Right lung (tissue), 5 donors: ENCODE results near the gene OR6A2. TPM values are rescaled to one million over a fixed set of nuclear protein-coding genes. Genes with fewer than 3 reads are reported as not detected.
A peak's percentile ranks its signal among the peaks of the same experiment; 100 is the strongest.

Source experiments
- DNase-seq, 2 donors: peaks; one replicate each; pipeline ENCODE4 v3.0.0-alpha.2; 2013
- polyA plus RNA-seq, 5 donors: library from polyadenylated mRNA; unstranded; fragments of 120-200 nt; gene quantifications; one replicate each; pipeline versions ENCODE4 v1.2.1 to v1.2.3, GENCODE V29; 2013; ENCODE audit warnings: inconsistent platforms in 1 of 5, low replicate concordance in 1 of 5; ENCODE audit not compliant: insufficient read length in 5 of 5, insufficient read depth in 1 of 5

OR6A2 gene
- polyA plus RNA-seq, 5 donors, result 0.07 TPM; not detected in 4

DNA sequence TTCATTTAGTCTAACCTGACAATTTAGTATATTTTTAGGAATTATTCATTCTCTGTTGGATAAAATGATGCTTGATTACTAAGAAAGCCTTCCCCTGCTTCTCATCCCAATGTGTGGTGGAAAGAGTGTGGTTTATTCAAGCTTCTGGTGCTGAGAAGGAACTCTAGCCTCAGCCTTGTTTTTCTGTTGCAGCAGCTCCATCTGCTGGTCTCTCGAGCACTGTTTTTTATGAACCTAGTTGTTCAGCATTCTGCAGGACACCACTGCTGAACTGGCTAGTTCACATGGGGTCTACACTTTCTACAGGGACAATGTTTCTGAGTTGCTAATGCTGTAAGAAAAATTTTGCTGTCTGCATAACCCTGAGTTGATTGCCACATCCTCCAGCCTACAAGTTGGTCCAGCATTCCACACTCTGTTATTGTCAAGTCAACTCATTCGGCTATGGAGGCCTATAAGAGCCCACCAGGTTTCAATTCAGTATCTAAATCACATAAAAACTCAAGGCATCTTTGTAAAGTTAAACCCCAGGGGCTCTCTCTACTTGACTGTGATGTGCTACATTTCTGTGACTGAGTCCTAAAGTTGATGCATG, 42.0 kb downstream of the OR6A2 start:
- DNase-seq, result peak; percentile 19 to 43

DNA sequence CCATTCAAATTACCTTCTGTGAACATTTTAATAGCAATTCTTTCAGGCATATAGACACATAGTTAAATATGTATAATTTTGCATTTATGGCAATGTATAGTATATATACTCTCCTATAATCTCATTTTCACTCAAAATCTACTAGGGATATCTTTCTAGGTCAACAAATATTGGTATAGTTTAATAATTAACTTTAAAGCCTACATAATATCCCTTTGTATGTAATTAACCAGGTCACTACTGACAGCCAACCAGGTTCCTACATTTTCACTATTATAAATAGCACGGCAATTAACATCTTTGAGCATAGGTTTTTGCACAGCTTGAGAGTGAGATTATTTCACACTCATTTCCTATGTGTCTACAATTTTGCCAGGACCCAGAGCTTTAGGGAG, 43.5 kb downstream of the OR6A2 start:
- DNase-seq, result no peak

DNA sequence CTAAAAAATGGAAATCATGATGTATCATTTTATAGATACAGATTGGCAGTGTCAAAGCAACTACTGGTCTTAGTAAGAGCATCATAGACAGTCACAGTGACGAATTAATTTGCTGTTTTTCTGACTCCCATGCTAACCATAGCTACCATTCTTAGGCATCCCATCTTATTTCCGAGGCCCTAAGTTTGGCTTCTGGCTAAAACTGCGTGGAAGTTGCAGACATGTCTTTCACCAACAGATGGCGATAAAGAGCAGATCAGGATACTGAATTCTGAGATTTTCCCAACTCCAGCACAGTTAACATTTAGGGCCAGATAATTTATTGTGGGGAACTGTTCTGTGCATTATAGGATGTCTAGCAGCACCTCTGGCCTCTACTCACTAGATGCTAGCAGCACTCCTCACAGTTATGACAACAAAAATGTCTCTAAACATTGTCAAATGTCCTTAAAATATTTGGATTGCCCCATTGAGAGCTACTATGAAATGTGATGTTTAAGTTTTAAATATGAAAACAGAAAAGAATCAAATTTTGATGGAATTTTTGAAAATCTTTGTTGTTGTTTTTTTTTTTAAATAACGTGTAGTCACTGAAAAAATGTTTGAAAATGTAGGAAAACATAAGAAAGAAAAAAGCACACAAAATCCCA, 44.1 kb downstream of the OR6A2 start:
- peak in 1 of 2 donors; percentile 21 for DNase-seq

DNA sequence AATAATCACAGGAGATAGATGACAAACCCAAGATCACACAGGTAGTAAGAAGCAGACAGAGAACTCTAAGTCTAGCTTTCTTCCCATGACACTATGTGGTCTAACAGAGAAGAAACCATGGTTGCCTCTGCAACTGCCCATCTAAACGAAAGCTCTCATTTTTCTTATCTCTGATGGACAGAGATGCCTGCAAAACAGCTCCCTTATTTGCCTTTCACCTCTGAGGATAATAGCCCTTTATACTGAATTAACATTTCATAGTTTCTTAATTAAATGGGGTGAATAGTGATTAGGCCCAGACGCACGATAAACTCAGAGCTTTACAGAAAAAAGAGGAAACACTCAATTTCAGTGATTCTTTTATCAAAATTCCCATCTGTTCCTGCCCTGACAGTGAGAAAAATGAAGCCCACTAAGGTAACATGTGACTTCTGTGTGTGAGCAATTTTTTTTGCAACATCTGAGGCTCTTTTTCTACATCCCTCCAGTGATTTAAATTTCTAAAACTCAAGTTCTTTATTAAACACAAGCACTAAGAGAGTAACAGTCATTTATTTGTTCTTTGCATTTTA, 52.3 kb downstream of the OR6A2 start:
- DNase-seq, result no peak

DNA sequence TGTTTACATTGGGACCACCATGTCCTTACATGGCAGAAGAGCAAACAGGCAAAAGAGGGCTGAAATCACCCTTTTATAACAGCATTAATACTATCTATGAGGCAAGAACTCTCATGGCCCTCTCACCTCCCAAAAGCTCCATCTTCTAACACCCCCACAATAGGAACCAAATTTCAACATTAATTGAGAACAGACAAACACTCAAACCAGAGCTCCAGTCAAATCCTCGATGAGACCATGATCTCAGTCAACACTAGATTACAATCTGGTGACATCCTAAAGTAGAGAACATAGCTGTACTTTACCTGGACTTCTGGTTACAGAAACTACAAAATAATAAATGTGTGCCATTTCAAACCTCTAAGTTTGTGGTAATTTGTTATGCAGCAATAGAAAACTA, 52.9 kb downstream of the OR6A2 start:
- DNase-seq, result no peak

DNA sequence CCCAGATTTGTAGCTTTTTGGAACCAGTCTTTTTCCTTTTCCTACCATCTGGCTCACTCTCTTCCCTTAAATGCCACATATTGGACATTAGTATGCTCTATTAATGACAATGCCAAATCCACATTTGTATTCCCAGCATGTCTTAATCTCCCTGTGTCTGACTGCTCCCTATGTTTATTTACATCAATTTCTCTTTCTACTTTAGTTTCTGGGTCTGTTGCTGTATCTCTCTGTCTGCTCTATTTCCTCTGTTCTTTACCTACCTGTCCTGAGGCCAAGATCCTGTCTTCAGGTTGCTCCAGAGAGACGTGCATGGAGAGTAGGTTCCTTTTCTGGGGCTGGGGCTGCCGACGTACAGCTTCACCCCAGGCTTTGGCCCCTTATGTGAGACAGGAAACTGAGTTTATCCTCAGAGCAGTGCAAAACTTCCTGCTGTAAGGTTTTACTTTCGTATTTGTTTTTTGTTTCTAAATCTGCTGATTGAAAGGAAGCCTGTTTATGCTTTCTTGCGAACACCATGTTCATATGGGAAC, 53.3 kb downstream of the OR6A2 start:
- DNase-seq, result peak in 1 of 2 donors; percentile 5

DNA sequence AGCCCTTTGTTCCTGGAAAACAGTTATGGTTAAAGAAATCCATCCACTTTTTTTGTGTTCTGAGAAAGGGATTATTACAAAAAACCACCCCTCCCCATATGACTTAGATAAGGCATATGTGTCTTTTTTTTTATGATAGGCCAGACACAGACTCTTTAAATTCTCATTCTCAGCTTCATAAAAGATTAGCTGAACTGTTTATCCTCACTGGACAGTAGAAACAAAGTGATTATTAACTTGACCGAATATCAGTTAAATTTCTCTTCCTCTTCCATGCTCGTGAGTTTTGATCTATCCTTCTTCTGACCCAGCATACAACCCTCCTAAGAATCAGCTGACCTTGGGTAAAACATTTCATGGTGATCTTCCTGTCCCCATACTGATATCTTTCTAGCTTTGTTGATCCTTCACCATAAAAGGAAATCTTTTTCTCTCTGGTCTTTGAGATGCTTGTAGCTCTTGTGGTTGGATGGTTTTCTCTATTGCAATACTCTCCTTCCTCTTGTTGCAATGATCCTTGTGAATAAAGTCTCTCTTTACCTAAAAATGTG, 53.9 kb downstream of the OR6A2 start:
- DNase-seq, result no peak

DNA sequence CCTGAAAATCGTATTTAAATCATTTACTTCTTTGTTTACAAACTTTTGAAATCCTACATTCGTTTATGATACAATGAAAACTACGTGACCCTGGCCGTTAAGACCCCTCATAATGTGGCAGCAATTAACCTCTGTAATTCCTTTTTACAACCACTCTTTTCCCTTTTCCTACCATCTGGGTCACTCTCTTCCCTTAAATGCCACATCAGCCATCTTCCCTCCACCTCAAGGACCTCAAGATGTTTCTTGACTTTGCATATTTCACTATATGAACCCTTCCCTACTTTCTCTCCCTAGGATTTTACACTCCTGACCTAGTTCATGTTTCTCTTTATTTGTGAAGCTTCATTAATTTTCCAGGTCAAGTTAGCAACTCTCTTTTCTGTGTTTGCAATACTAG, 54.5 kb downstream of the OR6A2 start:
- DNase-seq, result no peak

DNA sequence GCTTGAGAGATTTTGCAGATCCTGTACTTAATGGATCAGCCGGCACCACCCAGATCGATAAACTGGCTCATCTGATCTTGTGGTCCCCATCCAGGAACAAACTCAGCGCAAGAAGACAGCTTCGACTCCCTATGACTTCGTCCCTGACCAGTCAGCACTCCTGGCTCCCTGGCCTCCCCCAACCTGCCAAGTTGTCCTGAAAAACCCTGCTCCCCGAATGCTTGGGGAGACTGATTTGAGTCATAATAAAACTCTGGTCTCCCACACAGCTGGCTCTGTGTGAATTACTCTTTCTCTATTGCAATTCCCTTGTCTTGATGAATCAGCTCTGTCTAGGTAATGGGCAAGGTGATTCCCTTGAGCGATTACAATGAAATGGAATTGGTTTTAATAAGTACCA, 57.2 kb downstream of the OR6A2 start:
- DNase-seq, result no peak

Other genes starting within 250 kb of the OR6A2 start
- gene RRP8, start 196.1 kb downstream of the OR6A2 start, polyA plus RNA-seq, result 10 to 100 TPM; 20.2 to 24.9 (median 22.1) TPM
- 100 to 1,000 TPM; 144 to 159 (median 154) TPM for gene ILK, start 195.9 kb downstream of the OR6A2 start, polyA plus RNA-seq
- 10 to 100 TPM; 53.3 to 74.1 (median 60.9) TPM for gene TAF10, start 187.5 kb downstream of the OR6A2 start, polyA plus RNA-seq
- gene TPP1, start 180.3 kb downstream of the OR6A2 start, polyA plus RNA-seq, result 10 to 100 TPM; 57.7 to 75.5 (median 72.4) TPM
- gene DCHS1, start 143.9 kb downstream of the OR6A2 start, polyA plus RNA-seq, result 10 to 100 TPM; 27.5 to 41.3 (median 35.1) TPM
- 10 to 100 TPM; 50.8 to 70.8 (median 53.7) TPM for gene MRPL17, start 116.3 kb downstream of the OR6A2 start, polyA plus RNA-seq
- under 1 TPM in 1 of 5 donors, not detected in 4; 0.09 TPM for gene OR2AG2, start 27.7 kb downstream of the OR6A2 start, polyA plus RNA-seq
- under 1 TPM; 0.03 to 0.05 (median 0.05) TPM for gene OR2AG1, start 16.7 kb downstream of the OR6A2 start, polyA plus RNA-seq
- not detected for gene OR10A5, start 46.0 kb upstream of the OR6A2 start, polyA plus RNA-seq
- under 1 TPM in 1 of 5 donors, not detected in 4; 0.04 TPM for gene OR10A2, start 63.4 kb upstream of the OR6A2 start, polyA plus RNA-seq
- gene OR10A4, start 76.9 kb upstream of the OR6A2 start, polyA plus RNA-seq, result not detected
- gene OR2D2, start 92.8 kb upstream of the OR6A2 start, polyA plus RNA-seq, result not detected
- gene OR2D3, start 121.3 kb upstream of the OR6A2 start, polyA plus RNA-seq, result not detected
- gene ZNF215, start 126.7 kb upstream of the OR6A2 start, polyA plus RNA-seq, result 1 to 10 TPM in 4 of 5 donors, under 1 TPM in 1; 0.77 to 2.4 (median 1.4) TPM
- 10 to 100 TPM in 2 of 5 donors, 1 to 10 TPM in 3; 6.8 to 11.6 (median 9.4) TPM for gene ZNF214, start 220.7 kb upstream of the OR6A2 start, polyA plus RNA-seq
- gene NLRP14, start 220.8 kb upstream of the OR6A2 start, polyA plus RNA-seq, result under 1 TPM; 0.04 to 0.27 (median 0.24) TPM